Keratinocyte (primary cell): ENCODE measurements around the gene ABL1.

Source experiments
- EZH2 ChIP-seq: IDR thresholded peaks from one replicate; pipeline ENCODE4 v1.6.1; 2012; ENCODE audit warnings: inconsistent platforms, mild to moderate bottlenecking, low read length, moderate library complexity
- TF ChIP-seq, protein P1 (sequence below), 3 experiments: IDR thresholded peaks in 1 of 3; conservative IDR thresholded peaks in 1 of 3; optimal IDR thresholded peaks in 1 of 3; 2 replicates in 2 of 3; 3 replicates in 1 of 3; pipeline versions ENCODE3 to v1.5.1; 2011; ENCODE audit warnings: low read length in 3 of 3, mild to moderate bottlenecking in 3 of 3, moderate library complexity in 2 of 3, control low read depth in 1 of 3, inconsistent platforms in 1 of 3; ENCODE audit not compliant: insufficient read depth in 2 of 3; ENCODE audit errors: extremely low read depth in 1 of 3

- TF ChIP-seq, protein P1, sequence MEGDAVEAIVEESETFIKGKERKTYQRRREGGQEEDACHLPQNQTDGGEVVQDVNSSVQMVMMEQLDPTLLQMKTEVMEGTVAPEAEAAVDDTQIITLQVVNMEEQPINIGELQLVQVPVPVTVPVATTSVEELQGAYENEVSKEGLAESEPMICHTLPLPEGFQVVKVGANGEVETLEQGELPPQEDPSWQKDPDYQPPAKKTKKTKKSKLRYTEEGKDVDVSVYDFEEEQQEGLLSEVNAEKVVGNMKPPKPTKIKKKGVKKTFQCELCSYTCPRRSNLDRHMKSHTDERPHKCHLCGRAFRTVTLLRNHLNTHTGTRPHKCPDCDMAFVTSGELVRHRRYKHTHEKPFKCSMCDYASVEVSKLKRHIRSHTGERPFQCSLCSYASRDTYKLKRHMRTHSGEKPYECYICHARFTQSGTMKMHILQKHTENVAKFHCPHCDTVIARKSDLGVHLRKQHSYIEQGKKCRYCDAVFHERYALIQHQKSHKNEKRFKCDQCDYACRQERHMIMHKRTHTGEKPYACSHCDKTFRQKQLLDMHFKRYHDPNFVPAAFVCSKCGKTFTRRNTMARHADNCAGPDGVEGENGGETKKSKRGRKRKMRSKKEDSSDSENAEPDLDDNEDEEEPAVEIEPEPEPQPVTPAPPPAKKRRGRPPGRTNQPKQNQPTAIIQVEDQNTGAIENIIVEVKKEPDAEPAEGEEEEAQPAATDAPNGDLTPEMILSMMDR (optimal IDR thresholded peaks at IDR 0.05 in 1 of 3, IDR thresholded peaks at IDR 0.05 in 1 of 3, conservative IDR thresholded peaks at IDR 0.05 in 1 of 3; ENCODE audit: extremely low read depth in 1 of 3, insufficient read depth in 2 of 3, low read length in 3 of 3): no peak
- no peak for TF ChIP-seq EZH2
These were observed 42.2 kb downstream of the ABL1 start for GRCh38 chr9:130877300-130877699.
